GM12873 (cell line): ENCODE results near the gene KCNJ14.

Experiments
- TF ChIP-seq, protein P1 (sequence below): IDR thresholded peaks from 2 replicates; pipeline ENCODE4 v1.5.1; 2012; ENCODE audit warnings: low read depth, mild to moderate bottlenecking, moderate library complexity, low read length, control low read depth; ENCODE audit not compliant: insufficient read depth; ENCODE audit errors: missing control alignments

Gene KCNJ14

GRCh38 chr19:48455171-48455907 is at the start of gene KCNJ14:
Gene KCNJ14 (plus strand): TSS chr19:48455574. CDS start chr19:48461725, 6,151 bp downstream.
- TF ChIP-seq, protein P1, sequence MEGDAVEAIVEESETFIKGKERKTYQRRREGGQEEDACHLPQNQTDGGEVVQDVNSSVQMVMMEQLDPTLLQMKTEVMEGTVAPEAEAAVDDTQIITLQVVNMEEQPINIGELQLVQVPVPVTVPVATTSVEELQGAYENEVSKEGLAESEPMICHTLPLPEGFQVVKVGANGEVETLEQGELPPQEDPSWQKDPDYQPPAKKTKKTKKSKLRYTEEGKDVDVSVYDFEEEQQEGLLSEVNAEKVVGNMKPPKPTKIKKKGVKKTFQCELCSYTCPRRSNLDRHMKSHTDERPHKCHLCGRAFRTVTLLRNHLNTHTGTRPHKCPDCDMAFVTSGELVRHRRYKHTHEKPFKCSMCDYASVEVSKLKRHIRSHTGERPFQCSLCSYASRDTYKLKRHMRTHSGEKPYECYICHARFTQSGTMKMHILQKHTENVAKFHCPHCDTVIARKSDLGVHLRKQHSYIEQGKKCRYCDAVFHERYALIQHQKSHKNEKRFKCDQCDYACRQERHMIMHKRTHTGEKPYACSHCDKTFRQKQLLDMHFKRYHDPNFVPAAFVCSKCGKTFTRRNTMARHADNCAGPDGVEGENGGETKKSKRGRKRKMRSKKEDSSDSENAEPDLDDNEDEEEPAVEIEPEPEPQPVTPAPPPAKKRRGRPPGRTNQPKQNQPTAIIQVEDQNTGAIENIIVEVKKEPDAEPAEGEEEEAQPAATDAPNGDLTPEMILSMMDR, result no peak

GRCh38 chr19:48405850-48406249 is 49.5 kb upstream of the KCNJ14 start:
- TF ChIP-seq, protein P1, result no peak

DNA sequence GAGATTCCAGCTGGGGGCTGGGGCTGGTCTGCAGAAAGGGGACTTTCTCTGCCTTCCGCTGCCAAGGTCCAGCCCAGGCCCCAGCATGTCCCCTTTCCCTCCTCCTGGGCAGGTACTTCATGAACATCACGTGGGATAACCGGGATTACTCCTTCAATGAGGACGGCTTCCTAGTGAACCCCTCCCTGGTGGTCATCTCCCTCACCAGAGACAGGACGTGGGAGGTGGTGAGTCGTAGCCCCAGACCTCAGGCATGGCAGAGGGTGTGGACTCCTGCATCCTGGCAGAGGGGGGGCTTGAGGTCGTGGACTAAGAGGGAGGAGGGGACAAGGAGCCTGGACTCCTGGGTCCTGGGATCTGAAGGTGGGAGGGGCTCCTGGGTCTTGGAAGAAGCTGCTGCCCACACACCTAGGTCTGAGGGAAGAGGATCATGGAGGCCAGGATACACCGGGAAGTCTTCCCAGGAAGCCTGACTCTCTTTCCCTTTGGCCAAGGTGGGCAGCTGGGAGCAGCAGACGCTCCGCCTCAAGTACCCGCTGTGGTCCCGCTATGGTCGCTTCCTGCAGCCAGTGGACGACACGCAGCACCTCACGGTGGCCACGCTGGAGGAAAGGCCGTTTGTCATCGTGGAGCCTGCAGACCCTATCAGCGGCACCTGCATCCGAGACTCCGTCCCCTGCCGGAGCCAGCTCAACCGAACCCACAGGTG is 41.3 kb upstream of the KCNJ14 start:
- TF ChIP-seq, protein P1, result no peak

DNA sequence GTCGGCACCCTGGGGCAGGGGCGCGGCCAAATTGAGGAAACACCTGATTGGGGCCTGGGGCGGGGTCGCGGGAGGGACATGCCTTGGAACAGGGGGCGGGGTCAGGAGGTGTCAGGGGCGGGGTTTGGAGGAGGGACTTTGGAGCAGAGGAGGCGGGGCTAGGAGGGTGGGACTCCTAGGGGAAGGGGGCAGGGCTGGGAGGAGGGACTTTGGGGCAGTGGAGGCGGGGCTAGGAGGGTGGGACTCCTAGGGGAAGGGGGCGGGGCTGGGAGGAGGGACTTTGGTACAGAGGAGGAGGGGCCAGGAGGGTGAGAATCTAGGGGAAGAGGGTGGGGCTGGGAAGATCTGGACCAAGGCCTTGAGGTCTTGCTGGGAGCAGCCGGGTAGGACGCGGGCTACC is 40.0 kb upstream of the KCNJ14 start:
- TF ChIP-seq, protein P1, result no peak

GRCh38 chr19:48415806-48416221 is 39.6 kb upstream of the KCNJ14 start:
- TF ChIP-seq, protein P1, result no peak

DNA sequence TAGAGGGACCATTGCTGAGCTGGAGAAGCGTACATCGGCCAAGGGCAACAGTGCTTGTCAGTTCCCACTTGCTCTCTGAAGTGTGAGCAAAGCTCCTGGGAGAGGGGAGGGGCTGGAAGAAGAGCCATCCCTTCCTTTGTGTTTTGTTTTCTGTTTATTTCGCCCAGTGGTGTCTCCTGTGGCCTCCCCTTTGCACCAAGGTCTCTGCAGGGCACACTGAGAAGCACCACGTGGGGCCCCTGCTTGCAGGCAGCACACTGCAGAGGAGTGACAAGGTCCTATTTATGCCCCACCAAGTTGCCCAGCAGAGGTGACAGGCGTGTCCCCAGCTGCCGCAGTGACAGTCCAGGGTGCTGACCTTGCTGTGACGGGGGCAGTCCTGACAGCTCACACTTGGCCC is 38.0 kb upstream of the KCNJ14 start:
- TF ChIP-seq, protein P1, result no peak

GRCh38 chr19:48418317-48419064 is 36.9 kb upstream of the KCNJ14 start:
- TF ChIP-seq, protein P1, result peak; percentile 18
